Measurements from ENCODE around the gene UCKL1. TPM values are rescaled to one million over a fixed set of nuclear protein-coding genes. Genes with fewer than 3 reads are reported as not detected.

Gene UCKL1
- total RNA-seq, 1 experiment from 2014 or later = 47.4 TPM

DNA sequence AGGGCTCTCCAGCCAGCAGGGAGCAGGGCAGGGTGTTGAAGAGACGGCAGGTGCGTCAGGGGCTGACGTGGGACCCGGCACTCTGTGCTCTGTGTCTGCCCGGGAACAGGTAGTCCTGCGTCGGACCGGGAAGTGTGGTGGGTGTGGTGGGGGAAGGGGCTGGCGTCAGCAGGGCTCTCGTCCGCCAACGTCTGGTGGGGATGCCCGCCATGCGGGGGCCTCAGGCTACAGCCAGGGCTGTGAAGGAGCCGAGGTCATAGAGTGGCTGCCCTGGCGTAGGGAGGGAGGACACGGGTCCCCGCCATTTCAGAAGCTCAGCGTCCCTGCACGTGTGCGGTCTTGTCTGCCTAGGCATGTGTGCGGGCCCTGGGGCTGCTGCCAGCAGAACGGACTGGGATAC lies 36.0 kb downstream of the UCKL1 start:
- intact Hi-C loops (cut with micrococcal nuclease; ENCODE audit: unreplicated experiment) (no loop called here), in situ Hi-C loops (cut with HindIII; ENCODE audit: low pct_unique_long_range_greater_than_20kb, low sequenced_read_pairs) (no loop called here)
- DNase-seq (ENCODE audit: low read depth, low spot score) (no peak), ATAC-seq (no peak)
- no TSS peak for BruUV-seq (replicated peaks)
- no peak overlapping the region for H3K4me3 ChIP-seq (ENCODE audit: low read depth in 2 of 2, low read length in 2 of 2)
- H3K9me3 ChIP-seq (ENCODE audit: control insufficient read depth, insufficient read depth, low read depth, low read length) = no peaks in the 10 kb centered on the region
- no peak overlapping the region for H3K27ac ChIP-seq (ENCODE audit: low read length)
- no peak for TF ChIP-seq POLR2AphosphoS5 (IDR thresholded peaks at IDR 0.05; ENCODE audit: low read depth, low read length)
- TF ChIP-seq, protein P1, sequence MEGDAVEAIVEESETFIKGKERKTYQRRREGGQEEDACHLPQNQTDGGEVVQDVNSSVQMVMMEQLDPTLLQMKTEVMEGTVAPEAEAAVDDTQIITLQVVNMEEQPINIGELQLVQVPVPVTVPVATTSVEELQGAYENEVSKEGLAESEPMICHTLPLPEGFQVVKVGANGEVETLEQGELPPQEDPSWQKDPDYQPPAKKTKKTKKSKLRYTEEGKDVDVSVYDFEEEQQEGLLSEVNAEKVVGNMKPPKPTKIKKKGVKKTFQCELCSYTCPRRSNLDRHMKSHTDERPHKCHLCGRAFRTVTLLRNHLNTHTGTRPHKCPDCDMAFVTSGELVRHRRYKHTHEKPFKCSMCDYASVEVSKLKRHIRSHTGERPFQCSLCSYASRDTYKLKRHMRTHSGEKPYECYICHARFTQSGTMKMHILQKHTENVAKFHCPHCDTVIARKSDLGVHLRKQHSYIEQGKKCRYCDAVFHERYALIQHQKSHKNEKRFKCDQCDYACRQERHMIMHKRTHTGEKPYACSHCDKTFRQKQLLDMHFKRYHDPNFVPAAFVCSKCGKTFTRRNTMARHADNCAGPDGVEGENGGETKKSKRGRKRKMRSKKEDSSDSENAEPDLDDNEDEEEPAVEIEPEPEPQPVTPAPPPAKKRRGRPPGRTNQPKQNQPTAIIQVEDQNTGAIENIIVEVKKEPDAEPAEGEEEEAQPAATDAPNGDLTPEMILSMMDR (IDR thresholded peaks at IDR 0.05) = no peak
- TF ChIP-seq SIN3A (IDR thresholded peaks at IDR 0.05; ENCODE audit: borderline replicate concordance, insufficient read depth, low read depth, low read length) = no peak
- TF ChIP-seq, protein P2, sequence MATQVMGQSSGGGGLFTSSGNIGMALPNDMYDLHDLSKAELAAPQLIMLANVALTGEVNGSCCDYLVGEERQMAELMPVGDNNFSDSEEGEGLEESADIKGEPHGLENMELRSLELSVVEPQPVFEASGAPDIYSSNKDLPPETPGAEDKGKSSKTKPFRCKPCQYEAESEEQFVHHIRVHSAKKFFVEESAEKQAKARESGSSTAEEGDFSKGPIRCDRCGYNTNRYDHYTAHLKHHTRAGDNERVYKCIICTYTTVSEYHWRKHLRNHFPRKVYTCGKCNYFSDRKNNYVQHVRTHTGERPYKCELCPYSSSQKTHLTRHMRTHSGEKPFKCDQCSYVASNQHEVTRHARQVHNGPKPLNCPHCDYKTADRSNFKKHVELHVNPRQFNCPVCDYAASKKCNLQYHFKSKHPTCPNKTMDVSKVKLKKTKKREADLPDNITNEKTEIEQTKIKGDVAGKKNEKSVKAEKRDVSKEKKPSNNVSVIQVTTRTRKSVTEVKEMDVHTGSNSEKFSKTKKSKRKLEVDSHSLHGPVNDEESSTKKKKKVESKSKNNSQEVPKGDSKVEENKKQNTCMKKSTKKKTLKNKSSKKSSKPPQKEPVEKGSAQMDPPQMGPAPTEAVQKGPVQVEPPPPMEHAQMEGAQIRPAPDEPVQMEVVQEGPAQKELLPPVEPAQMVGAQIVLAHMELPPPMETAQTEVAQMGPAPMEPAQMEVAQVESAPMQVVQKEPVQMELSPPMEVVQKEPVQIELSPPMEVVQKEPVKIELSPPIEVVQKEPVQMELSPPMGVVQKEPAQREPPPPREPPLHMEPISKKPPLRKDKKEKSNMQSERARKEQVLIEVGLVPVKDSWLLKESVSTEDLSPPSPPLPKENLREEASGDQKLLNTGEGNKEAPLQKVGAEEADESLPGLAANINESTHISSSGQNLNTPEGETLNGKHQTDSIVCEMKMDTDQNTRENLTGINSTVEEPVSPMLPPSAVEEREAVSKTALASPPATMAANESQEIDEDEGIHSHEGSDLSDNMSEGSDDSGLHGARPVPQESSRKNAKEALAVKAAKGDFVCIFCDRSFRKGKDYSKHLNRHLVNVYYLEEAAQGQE (IDR thresholded peaks at IDR 0.05; ENCODE audit: insufficient read depth in 1 of 2, low read depth in 2 of 2, low read length in 1 of 2) = no peak
- TF ChIP-seq TCF7L2 (IDR thresholded peaks at IDR 0.05; ENCODE audit: low read depth, low read length) = no peak
- H3K36me3 ChIP-seq (ENCODE audit: control insufficient read depth, insufficient read depth, low read length) = no peaks in the 10 kb centered on the region; the same call in 1 of the 2 replicates
- POLR2A ChIA-PET = no interaction called here
- CTCF ChIA-PET = no interaction called here
- H3K4me1 ChIP-seq (ENCODE audit: control insufficient read depth, insufficient read depth, low read length) = no peaks in the 10 kb centered on the region
- H3K27me3 ChIP-seq (ENCODE audit: control insufficient read depth, insufficient read depth, low read length) = no peaks in the 10 kb centered on the region

DNA sequence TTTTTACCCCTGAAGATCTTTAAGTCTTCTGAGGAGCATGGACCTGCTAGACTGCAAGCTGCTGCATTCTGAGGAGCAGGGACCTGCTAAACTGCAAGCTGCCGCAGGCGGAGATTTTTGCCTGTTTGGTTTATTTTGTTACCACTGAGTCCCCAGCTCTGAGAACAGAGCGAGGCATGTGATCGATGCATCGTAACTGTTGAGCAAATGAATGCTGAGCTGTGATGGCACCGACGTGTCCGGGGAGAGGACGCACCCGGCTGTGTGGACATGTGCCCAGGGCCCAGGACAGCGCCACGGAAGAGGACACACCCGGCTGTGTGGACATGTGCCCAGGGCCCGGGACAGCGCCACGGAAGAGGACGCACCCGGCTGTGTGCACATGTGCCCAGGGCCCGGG lies 37.1 kb downstream of the UCKL1 start:
- H3K9me3 ChIP-seq (ENCODE audit: control insufficient read depth, insufficient read depth, low read depth, low read length) = no peaks in the 10 kb centered on the region
- ChIA-PET CTCF (no interaction called here), POLR2A (no interaction called here)
- no peak overlapping the region for H3K4me3 ChIP-seq (ENCODE audit: low read depth in 2 of 2, low read length in 2 of 2)
- no peaks in the 10 kb centered on the region; the same call in 1 of the 2 replicates for H3K36me3 ChIP-seq (ENCODE audit: control insufficient read depth, insufficient read depth, low read length)
- TF ChIP-seq TCF7L2 (IDR thresholded peaks at IDR 0.05; ENCODE audit: low read depth, low read length) = no peak
- TF ChIP-seq, protein P2 (IDR thresholded peaks at IDR 0.05; ENCODE audit: insufficient read depth in 1 of 2, low read depth in 2 of 2, low read length in 1 of 2) = no peak
- H3K27ac ChIP-seq (ENCODE audit: low read length) = no peak overlapping the region
- H3K27me3 ChIP-seq (ENCODE audit: control insufficient read depth, insufficient read depth, low read length) = no peaks in the 10 kb centered on the region
- DNase-seq (ENCODE audit: low read depth, low spot score) = no peak
- intact Hi-C loops (cut with micrococcal nuclease; ENCODE audit: unreplicated experiment) = no loop called here
- in situ Hi-C loops (cut with HindIII; ENCODE audit: low pct_unique_long_range_greater_than_20kb, low sequenced_read_pairs) = no loop called here
- no TSS peak for BruUV-seq (replicated peaks)
- no peak for ATAC-seq
- no peaks in the 10 kb centered on the region for H3K4me1 ChIP-seq (ENCODE audit: control insufficient read depth, insufficient read depth, low read length)
